ENCODE results near the gene IARS1.

DNA sequence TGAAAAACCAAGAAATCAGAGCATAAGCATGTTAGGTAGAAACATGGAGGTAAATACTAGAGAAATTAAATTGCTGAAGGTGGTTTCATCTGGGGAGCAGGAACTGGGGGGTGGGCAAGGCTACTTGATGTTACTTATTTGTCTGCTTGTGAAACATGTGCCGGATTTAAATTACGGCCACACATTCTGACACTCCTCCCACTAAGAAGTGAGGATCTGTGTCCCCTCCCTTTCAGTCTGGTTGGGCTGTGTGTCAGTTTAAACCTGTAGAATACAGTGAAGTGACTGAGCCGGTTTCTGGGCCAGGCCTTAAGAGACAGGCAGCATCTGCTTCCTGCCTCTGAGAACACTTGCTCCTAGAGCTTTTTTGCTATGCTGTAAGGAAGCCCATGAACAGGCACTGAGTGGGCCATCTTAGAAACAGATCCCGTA, 2.3 kb upstream of the IARS1 start:
- TF ChIP-seq, protein P1, sequence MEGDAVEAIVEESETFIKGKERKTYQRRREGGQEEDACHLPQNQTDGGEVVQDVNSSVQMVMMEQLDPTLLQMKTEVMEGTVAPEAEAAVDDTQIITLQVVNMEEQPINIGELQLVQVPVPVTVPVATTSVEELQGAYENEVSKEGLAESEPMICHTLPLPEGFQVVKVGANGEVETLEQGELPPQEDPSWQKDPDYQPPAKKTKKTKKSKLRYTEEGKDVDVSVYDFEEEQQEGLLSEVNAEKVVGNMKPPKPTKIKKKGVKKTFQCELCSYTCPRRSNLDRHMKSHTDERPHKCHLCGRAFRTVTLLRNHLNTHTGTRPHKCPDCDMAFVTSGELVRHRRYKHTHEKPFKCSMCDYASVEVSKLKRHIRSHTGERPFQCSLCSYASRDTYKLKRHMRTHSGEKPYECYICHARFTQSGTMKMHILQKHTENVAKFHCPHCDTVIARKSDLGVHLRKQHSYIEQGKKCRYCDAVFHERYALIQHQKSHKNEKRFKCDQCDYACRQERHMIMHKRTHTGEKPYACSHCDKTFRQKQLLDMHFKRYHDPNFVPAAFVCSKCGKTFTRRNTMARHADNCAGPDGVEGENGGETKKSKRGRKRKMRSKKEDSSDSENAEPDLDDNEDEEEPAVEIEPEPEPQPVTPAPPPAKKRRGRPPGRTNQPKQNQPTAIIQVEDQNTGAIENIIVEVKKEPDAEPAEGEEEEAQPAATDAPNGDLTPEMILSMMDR (IDR thresholded peaks at IDR 0.05) = no peak
- TF ChIP-seq EZH2 (IDR thresholded peaks at IDR 0.05) = no peak
